Activated CD4-positive, CD25-positive, alpha-beta regulatory T cell (primary cell): Measurements from ENCODE around the gene TMEM74B.
"Not testable (repeated sequence)": the region's sequence is repeated elsewhere in the genome, so short reads cannot be mapped to it uniquely, and the experiment has no call there.

Source experiments
- DNase-seq, 4 experiments: peaks; one replicate each; lab custom pipeline; 2025; lab: John Stamatoyannopoulos, UW

TMEM74B gene

DNA sequence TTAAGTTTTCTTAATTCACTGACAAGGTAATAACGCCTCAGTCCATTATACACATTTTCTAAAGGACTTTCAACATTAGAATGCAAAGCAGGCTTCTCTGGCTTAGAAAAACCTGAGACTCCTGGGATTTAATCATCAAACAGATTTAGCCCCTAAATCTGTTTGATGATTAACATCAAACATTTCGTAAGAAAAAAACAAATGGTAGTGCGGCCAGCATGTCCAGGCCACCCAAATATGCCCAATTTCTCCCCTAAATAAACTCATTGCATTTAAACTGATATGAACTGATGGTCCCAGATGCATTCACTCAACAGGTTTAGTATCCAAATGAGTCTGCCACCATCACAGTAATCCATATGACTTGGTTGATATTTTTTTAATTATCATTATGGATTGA lies 6.2 kb downstream of the TMEM74B start:
- DNase-seq, result no peak

DNA sequence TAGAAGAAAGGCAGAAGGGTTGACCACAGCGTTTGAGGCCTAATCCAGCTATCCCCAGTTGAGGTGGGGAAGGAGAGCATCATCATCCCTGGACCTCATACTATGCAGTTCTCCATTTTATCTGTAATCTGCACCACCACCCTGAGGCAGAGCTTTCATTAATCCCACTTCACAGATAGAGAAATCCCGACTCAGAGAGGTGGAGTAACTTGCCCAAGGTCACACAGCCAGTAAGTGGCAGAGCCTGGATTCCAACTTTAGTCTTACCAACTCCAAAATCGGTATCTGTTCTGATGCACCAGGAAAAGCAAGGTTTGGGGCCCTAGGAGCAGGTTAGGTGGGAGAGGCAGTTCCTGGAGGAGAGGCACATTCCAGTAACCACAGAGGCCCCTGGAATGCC lies 6.7 kb downstream of the TMEM74B start:
- DNase-seq, result no peak

DNA sequence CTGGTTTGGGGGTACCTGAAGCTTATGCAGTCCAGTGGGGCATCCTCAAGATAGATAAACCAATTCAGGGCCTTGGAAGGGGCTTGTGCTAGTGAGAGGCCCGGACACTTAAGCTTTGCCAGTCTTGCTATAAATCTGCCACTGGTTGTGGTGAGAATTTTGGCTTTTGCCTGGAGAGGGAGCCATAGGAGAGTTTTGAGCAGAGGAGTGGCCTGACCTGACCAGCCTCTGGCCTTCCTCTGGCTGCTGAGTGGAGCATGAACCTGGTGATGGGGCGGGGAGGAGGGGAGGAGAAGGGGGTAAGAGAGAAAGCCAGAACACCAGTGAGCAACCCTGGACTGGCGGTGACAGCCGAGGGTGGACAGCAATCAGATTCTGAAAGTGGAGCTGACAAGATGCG lies 7.1 kb downstream of the TMEM74B start:
- no peak for DNase-seq

DNA sequence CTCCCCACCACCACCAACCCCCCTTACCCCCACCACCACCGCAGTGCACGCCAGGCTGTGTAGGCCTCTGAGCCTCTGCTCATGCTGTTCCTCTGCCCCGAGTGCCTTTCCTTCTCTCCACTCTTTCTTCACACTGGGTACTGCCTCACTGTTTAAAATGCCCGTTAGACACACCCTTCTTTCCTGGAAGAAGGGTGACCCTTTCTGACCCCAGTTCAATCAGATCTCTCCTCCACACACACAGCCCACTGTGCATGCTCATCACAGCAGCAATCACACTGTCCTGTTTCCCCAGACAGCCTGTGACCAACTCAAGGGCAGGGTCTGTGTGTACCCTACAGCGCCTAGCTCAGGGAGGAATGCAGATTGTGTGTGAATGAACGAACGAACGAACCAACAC lies 10.0 kb downstream of the TMEM74B start:
- DNase-seq, result no peak

DNA sequence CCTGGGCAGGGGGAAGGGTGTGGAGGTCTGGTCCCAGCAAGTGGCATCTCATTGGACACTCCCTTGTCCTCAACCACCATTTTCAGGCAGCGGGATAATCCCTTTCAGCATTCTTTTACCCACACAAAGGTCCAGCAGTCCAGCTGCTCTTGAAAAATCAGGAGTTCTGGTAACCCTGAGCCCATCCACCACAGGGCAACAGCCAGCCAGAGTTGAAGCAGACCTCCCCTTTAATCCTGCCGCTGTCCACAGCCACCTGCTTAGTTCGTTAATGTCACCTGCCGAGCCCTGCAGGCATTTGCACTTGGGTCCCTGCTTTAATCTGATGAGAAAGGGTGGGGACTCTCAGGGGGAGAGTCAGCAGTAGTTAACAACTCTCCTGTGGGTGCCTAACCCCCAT lies 11.1 kb downstream of the TMEM74B start:
- no peak for DNase-seq

DNA sequence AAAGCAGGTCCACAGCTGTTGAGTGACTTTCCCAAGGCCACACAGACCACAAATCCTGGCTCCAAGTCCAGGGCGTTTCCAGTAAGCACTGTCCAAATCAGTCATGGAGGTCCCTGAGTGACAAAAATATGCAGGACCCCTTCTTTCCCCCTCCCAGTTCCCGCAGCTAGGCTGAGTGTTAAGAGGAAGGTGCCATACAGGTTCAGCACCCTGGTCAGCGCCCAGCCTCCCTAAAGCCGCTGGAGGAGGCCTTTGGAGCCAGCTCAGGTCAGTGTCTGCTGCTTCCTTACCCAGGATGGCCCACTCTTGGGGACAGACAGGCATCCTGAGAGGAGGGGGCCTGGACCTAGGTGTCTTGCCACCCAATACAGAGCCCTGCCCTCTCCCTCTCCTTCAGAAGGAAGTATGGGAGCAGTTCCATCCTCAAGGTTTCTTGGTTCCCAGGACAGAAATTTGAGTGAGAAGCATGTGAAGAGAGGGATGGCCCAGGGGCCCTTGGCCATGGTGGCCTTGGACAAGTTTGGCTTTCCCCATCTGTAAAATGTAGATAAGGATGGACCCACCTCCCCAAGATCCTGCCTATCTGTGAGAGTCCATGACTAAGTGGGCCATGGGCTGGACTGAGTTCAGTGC lies 13.2 kb downstream of the TMEM74B start:
- DNase-seq, result no peak

DNA sequence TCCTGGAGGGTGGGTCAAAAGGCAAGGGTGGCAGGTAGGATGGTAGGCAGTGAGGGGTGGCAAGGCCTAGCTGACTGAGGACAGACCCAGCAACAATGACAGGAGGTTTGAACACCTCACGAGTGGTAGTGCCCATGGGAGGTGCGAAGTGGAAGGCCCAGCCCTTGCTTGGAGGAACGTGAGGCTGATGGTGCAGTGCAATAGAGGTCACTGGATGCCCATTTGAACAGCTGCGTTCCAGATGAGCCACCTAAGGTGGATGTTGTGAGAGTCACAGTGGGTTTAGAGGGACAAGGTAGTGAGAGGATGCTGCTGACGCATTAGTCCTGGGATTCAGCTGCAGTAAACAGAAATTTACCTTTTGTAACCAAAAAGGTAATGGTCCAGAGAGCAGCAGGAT lies 15.6 kb downstream of the TMEM74B start:
- no peak for DNase-seq

DNA sequence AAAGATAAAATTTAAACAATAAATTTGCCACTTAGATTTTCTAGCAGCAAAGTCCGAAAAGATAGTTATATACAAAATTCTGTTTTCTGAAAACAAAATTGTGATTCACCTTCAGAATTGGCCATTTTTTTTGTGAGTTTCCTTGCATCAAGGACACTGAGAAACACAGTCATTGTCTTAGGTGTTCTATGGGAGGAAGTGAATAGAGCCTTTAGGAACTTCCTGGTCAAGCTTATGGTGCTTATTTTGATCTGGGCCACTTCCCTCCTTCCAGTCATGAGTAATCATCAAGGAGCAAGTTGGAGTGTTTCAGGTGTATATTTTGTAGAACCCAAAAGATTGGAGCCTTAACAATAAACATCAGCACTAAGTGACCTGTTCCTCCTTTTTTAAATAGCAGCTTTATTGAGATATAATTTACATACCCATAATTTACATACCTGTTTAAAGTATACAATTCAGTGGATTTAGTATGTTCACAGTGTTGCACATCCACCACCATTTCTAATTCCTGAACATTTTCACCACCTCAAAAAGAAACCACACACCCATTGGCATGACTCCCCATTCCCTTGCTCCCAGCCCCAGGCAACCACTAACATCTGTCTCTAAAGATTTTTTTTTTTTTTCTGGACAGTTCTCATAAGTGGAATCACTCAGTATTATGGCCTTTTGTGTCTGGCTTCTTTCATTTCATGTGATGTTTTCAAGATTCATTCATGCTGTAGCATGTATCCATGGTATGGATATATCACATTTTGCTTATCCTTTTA lies 17.6 kb downstream of the TMEM74B start:
- no peak for DNase-seq

DNA sequence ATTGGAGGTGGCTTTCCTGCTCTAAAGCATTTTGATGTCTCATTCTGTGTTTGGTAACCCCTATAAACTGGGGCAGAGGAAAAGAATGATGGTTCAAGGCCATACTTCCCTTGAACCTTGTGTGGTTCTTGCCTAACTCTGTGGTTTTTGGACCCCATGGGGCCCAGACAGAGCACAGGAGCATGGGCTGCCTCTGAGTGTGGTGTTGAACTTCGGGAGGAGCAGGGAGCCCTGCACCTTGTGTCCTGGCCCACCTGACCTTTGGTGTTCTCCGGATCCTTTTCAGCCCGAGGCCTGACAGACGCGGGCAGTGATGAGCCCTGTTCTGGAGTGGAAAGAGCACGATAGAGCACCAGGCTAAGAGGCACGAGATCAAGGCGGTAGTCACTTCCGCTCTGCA lies 18.8 kb downstream of the TMEM74B start:
- no peak for DNase-seq

DNA sequence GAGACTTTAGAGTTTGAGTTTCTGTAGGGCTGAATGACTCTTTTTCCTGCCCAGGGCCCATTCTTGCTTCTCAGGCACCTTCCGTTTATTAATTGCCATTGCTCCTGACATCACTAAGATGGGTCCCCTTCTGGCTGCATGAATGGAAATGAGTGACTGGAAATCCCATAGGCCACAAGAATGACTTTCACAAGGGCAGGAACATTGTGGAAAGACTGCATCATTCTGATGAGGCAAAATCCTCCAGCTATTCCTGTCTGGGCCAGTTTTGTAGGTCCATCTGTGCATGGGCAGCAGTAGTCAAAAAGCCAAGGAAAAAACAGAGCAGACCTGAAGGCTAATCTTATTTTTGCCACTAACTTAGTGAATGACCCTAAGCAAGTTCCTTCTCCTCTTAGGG lies 19.3 kb downstream of the TMEM74B start:
- DNase-seq, result no peak

DNA sequence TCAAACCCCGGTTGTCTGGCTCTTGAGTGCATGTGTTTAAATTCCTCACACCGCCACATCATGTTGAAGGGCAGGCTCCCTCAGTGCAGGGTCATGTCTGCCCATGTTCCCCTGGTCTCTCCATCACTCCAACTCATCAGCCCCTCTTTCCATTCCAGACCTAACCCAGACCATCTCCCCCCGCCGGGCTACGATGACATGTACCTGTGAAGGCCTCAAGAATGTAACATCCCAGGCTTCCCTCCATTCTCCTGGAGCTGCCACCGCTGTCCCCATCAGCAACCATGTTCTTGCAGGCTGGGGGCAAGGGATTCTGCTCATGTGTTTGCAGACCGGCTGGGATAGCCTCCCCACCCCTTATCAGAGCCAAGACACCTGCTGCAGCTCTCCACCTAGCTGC lies 19.9 kb downstream of the TMEM74B start:
- no peak for DNase-seq

DNA sequence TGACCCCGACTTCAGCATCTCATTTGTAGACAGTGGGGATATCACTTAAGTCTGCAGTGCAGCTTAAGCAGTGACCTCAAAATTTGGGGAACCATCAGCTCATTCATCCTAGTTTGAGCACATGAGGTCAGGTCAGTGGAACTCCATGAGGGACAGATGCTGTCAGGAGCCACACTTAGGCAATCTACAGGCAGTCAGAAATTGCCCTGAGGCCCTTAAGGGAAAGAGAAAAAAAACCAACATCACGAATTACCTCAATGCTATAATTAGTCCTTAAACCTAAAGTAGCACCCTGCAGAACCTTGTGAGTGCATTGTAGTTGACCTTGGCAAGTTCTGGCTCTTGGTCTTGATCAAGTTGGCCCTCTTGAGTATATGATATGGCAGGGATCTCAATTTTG lies 21.1 kb downstream of the TMEM74B start:
- DNase-seq, result no peak

DNA sequence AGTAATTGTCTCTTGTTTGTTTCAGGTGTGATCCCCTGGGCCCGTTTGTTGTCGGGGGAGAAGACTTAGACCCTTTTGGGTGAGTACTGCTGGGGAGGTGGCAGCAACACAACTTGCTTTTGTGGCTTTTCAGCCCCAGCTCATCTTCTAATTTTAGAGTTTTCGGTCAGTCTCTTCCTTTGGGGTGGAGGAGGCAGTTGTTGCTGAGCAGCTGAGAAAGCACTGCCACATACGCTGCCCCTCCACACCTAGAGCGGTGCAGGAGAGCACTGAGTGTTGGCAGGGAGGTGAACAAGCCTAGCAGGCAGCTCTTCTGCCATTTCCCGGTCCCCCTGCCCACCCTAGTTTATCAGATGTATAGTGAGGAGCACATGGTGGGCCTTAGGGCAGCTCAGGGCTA lies 21.7 kb downstream of the TMEM74B start:
- no peak for DNase-seq

DNA sequence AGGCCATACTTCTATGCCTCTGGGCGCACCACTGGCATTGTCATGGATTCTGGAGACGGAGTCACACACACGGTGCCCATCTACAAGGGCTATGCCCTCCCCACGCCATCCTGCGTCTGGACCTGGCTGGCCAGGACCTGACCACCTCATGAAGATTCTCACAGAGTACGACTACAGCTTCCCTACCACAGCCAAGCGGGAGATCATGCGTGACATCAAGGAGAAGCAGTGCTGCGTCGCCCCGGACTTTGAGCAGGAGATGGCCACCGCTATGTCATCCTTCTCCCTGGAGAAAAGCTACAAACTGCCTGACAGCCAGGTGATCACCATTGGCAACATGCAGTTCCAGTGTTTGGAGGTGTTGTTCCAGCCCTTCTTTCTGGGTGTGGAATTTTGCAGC lies 23.8 kb downstream of the TMEM74B start:
- DNase-seq, result no peak

DNA sequence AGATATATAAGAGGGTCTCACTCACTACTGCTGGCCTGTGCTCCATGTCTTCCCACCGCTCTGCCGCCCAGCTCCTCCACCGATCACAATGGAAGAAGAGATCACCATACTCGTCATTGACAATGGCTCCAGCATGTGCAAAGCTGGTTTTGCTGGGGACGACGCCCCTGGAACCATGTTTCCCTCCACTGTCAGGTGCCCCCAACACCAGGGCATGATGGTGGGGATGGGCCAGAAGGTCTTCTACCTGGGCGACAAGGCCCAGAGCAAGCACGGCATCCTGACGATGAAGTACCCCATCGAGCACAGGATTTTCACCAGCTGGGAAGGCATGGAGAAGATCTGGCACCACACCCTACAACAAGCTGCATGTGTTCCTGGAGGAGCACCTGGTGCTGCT lies 24.3 kb downstream of the TMEM74B start:
- DNase-seq, result no peak

DNA sequence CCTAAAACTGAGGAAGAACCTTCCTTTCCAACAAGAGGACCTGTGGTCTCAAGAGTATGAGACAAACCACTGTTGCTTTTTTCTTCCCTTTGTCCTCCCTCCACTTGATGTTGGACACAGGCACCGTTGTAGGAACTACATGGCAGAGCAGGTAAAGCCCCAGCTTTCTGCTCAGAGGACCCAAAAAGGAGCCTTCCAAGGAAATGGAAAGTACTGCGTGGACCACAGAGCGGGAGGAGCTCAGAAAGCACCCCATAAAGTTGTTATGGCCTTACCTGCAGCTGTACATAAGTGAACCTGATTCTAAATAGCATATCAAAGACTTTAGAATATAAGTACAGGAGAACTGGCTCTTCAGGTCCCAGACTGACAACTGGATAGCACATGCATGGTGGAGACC lies 29.4 kb downstream of the TMEM74B start:
- DNase-seq, result no peak

DNA sequence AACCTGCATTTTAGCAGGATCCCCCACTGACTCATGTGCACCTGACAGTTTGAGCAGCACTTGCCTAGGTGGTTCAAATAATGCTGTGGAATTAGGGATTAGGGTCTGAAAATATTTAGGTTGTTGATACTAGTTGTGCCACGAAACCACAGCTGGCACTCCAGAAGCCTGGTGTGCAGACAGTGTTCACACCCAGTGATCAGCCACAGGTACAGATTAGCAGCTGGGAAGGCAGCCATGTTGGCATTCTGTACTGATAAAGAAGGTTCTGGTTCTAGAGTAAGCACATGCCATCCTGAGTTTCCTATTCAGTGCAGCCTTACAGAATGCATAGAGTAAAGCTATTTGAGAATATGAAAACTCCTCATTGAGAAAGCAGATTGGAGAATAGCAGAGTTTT lies 30.1 kb downstream of the TMEM74B start:
- no peak for DNase-seq

DNA sequence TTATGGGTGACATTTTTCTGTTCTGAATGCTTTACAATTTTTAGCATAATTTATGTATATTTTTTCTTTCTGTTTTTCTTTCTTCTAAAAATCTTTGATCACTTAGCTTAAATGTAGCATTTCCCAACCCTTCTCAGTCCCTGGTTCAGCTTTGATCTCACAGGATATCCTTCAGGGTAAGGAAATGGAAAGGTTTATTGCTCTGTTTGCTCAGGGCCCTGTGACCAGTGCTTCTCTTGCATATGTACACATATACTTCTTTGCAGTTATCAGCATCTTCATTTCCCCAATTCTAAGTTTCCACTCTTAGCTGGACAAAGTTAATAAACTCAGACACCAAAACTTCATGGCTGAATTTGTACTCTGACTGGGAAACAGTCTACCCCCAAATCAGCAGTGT lies 30.6 kb downstream of the TMEM74B start:
- DNase-seq, result no peak

DNA sequence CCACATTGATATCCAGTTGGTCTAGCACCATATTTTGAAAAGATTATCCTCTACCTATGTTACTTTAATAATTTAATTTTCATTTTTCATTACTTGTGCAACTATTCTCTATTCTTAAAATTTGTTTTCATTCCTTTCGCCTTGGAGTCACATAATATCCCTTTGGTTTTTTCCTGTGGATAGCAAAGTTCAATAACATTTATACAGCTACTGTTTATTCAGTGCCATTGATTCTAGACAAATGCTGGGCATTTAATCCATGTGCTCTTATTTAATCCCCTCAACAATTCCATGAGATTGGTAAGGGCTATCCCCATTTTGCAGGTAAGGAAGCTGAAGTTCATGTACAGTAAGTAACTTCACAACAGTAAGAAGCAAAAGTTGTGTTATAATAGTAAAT lies 33.8 kb downstream of the TMEM74B start:
- no peak for DNase-seq

DNA sequence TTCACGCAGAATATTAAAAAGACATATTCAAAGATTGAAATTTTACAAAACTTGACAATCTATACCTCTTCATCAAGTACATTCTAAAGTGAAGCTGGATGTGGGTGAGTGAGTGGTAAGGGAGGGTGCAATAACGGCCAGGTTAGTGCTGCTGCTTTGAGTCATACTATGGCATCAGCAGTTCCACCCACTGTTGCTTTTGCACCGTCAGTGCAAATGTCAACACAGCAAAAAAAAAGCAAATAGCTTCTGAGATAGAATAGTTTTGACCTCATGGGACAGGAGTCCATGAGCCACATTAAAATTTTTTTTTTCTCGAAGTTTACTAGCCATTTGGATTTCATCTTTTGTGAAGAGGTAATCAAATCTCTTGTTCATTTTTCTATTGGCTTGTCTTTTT lies 34.6 kb downstream of the TMEM74B start:
- DNase-seq, result no peak

DNA sequence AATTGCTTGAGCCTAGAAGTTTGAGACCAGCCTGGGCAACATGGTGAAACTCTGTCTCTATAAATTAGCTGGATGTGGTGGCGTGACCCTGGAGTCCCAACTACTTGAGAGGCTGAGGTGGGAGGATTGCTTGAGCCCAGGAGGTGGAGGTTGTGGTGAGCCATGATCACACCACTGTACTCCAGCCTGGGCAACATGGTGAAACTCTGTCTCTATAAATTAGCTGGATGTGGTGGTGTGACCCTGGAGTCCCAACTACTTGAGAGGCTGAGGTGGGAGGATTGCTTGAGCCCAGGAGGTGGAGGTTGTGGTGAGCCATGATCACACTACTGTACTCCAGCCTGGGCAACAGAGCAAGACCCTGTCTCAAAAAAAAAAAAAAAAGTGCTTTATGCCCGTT lies 35.0 kb downstream of the TMEM74B start:
- DNase-seq, result not testable (repeated sequence)

DNA sequence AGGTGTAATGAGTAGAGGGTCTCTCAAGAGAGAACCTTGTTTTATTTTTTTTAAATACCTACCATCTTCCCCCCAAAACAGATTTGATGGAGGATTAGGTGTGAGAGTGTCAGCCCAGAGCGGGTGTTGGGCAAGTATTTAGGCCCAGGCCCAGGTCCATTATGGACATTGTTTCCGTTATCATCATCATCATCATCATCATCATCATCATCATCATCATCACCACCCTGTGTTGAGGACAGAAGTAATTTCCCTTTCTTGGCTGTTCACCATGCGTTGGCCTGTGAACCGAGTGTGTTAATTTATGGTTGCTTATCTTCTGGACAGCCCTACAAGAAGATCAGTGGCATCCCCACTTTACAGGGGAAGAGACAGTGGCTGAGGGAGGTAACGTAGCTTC lies 37.8 kb downstream of the TMEM74B start:
- DNase-seq, result no peak

DNA sequence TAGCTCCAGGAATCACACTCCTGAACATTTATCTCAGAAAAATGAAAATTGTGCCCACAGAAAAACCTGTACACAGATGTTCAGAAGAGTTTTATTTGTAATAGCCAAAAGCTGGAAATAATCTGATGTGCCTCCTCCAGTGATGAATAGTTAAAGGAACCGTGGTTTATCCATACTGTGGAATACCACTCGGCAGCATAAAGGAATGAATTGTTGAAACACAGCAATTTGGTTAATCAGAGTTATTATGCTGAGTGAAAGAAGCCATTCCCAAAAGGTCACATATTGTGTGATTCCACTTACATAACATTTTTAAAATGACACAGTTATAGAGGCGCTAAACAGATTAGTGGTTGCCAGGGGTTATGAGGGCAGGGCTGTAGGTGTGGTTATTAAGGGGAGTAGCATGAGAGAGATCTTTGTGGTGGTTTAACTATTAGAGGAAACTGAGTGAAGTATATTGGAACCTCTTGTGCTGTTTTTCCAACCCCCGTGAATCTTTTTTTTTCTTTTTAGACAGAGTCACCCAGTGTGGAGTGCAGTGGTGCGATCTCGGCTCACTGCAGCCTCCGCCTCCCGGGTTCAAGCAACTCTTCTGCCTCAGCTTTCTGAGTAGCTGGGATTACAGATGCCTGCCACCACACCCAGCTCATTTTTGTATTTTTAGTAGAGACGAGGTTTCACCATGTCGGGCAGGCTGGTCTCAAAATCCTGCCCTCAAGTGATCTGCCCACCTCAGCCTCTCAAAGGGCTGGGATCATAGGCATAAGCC lies 40.2 kb downstream of the TMEM74B start:
- DNase-seq, result no peak
